ENCODE measurements around the gene TEX13B.

DNA sequence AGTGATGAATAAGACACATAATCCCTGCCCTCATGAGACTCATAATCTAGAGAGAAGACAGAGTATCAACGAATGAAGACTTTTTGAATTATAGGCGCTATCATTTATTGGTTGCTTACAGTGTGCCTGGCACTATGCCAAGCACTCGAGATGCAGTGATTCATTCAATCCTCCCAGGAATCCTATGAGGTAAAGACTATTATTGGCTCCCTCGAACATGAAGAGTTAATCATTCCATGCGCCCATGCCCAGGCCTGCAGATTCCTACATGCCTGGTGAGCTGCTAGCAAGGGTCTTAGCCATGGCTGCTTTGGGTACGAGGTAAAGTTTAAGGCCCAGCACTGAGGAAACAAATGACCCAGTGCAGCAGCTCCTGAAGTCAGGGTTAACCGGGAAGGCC, 47.0 kb downstream of the TEX13B start:
- TF ChIP-seq, protein P1, sequence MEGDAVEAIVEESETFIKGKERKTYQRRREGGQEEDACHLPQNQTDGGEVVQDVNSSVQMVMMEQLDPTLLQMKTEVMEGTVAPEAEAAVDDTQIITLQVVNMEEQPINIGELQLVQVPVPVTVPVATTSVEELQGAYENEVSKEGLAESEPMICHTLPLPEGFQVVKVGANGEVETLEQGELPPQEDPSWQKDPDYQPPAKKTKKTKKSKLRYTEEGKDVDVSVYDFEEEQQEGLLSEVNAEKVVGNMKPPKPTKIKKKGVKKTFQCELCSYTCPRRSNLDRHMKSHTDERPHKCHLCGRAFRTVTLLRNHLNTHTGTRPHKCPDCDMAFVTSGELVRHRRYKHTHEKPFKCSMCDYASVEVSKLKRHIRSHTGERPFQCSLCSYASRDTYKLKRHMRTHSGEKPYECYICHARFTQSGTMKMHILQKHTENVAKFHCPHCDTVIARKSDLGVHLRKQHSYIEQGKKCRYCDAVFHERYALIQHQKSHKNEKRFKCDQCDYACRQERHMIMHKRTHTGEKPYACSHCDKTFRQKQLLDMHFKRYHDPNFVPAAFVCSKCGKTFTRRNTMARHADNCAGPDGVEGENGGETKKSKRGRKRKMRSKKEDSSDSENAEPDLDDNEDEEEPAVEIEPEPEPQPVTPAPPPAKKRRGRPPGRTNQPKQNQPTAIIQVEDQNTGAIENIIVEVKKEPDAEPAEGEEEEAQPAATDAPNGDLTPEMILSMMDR (IDR thresholded peaks at IDR 0.05): no peak
- TF ChIP-seq POLR2A (IDR thresholded peaks at IDR 0.05) (no peak), POLR2AphosphoS5 (IDR thresholded peaks at IDR 0.05) (no peak)
